HG02852 (cell line): ENCODE results near the gene TECPR2.

Source experiments
- ATAC-seq: cut with Tn5 transposase; IDR thresholded peaks from one replicate; pipeline ENCODE4 v1.9.1; 2021; ENCODE audit warnings: mild to moderate bottlenecking, moderate library complexity; ENCODE audit not compliant: unreplicated experiment

Gene TECPR2

DNA sequence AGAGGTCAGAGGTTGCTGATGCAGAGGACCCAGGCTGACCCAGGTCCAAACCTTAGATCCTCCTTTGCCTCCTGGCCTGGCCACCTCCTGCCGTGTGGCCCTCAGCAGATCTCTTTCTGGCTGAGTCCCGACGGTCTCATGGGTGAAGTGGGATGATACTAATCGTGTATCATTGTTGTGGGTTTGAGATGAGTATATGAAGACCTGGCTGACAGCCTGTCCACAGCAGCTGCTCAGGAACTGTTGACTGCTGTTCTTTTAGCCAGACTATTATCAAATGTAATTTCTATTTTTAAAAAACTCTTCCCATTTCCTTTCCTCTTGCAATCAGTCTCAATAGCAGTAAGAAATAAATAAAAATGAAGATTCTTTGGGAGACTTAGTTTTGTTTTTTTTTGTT lies 101.3 kb downstream of the TECPR2 start:
- no peak for ATAC-seq

DNA sequence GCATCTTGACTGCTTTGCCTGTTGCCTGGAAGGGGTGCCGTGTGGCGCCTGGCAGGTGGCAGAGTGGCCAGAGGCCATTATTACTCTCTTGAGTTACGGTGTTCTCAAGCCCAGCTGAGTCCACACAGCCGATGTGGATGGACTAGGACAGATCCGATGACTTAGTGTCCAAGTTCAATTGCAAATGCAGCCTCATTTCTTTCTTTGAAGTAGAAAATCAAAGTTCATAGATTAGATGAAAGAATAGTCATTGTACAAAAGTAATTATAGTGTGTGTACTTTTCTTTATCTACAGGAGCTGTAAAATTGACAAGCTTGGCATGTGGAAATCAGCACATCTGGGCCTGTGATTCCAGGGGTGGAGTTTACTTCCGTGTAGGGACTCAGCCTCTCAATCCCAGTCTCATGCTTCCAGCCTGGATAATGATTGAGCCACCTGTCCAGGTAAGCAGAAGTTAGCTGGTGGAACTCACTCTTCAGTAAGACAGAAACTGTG lies 102.2 kb downstream of the TECPR2 start:
- ATAC-seq: no peak

DNA sequence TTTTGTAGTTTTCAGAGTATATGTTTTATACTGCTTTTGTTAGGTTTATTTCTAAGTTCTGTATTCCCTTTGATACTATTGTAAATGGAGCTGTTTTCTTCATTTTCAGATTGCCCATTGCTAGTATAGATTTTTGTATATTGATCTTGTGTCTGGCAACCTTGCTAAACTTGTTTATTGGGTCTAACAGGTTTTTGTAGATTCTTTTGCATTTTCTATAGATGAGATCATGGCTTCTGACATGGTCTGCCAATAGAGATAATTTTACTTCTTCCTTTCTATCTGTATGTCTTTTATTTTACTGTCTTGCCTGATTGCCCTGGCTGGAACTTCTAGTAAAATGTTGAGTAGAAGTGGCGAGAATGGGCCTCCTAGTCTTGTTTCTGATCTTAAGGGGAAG lies 106.5 kb downstream of the TECPR2 start:
- no peak for ATAC-seq

DNA sequence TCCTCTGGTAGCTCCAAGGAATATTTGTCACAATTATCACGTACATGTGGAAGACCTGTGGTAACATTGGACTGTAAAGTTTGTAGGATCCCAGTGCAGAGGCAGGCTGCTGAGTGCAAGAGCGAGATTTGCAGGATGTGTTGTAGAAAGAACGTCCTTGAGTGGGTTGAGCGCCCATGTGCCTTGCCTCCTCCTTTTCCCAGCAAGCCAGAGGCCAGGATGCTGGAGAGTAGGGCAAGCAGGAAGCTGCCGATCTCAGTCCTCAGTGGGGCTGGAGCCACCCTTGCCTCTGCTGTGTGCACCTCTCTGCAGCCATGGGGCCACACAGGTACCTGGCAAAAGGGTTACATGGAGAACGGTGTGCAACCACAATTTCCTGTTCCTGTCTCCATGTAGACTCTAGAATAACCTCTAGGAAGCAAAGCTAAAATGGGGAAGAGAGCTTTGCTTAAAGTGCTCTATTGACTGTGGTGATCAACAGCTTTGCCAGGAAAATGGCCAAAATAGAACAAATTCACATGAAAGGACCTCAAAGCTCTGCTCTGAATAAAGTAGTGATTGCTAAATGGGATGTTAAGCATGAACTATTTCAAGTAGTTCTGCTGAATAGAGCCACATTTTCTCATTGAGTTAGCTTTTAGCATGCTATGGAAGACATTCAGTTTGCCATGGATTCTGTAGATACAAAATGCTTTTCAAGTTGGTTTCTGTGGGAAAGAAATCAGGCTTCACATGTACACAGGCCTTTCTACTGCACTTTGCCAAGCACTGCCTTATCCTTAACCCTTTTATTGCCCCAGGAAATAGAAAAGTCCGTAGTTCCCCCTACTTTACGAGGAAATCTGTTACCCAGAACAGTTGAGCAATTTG lies 109.4 kb downstream of the TECPR2 start:
- no peak for ATAC-seq

DNA sequence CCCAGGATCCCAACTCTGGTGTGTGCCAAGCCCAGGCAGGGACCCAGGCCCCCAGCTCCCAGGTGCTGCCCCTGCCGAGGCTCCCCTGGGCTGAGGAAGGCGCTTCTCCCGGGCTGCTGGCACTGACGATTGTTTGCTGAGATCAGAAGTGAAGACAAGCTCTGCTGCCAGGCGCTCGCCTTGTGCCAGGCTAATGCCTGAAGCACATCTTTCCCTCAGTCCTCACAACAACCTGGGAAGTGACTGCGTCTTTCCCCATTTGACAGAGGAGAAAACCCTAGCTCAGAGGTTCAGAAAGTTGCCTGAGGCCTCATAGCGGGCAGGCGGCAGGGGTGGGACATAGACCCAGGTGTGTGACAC lies 110.0 kb downstream of the TECPR2 start:
- no peak for ATAC-seq

DNA sequence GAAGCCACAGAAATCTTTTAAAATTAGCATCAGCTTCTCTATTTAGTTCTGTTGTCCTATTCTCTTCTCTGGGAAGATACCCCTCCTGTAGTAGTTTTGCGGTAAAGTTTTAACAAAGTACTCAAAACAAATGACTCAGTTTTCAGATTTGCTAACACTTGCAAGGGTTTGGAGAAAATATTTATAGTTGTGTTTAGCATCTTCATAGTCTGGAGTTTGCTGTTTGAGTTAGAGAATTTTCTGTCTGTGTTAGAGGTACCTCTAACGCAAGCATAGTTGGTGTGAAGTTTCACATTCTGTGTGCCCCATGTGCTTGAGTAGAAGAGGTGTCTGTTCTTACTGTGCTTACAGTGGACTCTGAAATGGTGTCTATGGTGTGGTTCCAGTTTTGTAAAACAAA lies 110.8 kb downstream of the TECPR2 start:
- ATAC-seq: no peak

DNA sequence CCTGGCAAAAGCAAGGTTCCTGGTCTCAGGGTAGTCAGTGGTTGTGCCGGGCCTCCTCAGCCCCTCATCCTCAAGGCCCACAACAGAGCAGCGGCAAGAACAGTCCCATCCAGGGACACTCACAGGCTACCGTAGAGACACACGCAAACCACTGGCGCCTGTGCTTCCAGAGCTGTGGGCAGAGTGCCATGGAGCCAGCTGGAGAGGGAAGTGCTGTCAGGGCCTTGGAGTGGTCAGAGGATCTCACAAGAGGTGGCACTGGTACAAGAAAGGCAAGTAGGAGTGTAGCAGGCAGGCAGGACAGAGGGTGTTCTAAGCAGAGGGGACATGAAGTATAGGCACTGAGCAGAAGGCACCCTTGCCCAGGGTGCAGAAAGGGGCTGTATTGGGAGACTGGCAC lies 112.2 kb downstream of the TECPR2 start:
- no peak for ATAC-seq

DNA sequence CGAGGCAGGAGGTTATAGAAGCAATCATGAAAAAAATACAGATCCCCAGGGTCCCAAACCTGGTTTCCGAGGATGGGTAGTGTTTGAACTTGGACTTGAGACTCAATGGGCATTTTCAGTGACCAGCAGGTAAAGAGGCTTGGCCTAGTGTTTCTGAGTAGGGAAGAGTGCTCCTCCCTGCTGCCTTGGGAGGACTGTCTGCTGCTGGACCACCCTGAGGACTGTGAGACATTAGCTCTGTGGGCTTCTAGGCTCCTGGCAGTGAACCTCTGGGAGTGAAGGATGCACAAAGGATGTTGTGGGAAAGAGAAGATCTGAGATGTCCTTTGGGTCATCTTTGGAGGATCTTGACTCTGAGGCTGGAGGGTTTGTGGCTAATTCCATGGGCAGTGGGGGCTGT lies 116.4 kb downstream of the TECPR2 start:
- ATAC-seq: no peak

DNA sequence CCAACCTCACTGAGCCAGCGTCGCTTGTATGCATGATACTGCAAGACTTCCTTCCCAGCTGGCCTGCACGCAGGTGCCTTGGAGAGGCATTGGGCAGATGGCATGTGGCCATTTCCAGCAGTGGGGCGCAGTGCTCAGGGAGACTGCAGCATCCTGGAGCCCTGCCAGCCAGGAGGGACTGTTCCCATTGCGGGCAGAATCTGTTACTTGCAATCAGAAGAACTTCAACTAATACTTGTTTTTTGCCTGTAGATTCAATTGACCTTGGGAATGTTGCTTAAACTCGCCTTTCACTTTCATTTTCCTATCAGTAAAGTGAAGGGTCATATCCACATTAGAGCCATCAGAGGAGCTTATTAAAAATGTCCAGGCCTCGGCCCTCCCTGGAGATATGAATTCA lies 117.0 kb downstream of the TECPR2 start:
- no peak for ATAC-seq

DNA sequence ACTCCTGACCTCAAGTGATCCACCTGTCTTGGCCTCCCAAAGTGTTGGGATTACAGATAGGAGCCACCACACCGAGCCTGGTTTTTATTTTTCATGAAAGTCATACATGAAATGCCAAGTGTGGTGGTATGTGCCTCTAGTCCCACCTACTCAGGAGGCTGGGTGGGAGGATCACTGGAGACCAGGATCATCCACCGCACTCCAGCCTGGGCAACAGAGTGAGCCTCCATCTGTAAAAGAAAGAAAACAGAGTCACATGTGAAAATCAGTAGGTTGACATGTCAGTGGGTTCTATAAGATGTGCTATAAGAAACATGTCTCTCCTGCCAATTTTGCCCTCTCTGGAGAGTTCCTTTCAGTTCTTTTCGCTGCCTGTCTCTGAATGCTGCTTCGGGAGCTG lies 118.6 kb downstream of the TECPR2 start:
- ATAC-seq: no peak

DNA sequence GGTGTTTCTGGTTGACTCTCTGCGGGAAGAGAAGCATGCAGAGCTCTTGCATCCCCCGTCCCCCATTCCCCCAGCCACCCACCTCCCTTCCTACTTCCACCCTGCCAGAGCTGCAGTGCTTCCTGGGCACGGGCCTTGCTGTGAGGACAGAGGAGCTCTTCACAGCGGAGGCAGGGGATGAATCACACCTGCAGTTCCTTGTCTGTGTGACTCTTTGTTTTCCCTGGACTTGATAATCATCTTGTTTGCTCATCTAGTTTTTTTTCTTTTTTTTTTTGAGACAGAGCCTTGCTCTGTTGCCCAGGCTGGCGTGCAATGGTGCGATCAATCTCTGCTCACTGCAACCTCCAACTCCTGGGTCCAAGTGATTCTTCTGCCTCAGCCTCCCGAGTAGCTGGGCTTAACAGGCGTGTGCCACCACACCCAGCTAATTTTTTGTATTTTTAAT lies 119.1 kb downstream of the TECPR2 start:
- ATAC-seq: no peak

DNA sequence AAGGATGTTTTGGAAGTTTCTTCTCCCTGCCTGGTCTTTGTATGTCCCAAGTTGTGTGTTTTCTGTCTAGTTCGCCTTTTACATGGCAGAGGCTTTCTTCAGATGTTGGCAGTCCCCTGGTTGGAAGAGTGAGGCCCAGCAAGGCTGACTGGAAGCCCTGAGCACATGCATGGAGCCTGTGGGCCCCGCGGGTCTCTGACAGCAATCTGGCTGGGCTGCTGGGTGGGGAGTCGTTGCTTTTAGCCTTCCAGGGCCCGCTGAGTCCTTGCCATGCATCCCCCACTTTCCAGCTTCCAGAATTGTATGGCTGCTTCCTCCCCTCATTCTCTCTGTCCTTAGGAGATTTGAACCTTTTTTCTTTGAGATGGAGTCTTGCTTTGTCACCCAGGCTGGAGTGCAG lies 121.6 kb downstream of the TECPR2 start:
- ATAC-seq: no peak

DNA sequence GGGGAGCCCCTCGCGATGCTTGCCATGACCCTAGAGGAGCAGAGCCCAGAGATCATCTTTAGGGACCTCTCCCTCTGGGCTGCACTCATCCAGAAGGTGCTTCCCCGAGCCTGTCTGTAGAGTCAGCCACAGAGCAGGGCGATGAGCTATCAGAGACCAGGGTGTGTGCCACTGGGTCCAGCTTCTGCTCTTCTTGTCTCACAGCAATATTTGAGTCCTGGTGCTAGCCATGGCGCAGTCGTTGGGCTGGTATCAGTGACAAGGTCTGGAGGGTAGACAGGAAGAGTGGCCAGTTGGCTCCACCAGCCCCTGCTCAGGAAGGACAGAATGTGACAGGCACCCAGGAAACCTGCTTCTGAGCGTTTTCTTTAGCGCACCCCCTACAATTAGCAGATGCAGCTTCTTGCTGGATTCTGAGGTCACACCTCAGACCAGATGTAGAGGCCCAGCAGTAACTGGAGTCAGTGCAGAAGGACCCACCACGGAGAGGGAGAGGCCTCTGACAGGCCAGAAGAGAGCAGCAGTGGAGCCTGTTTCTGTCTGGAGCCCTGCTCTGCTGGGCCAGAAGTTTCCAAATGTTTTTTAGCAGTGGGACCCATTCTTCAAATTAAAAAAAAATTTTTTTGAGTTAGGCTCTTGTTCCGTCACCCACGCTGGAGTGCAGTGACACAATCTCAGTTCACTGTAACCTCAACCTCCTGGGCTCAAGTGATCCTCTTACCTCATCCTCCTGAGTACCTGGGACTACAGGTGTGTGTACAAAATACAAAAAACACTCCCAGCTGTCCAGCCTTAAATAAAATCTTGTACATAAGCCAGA lies 123.2 kb downstream of the TECPR2 start:
- ATAC-seq: no peak

DNA sequence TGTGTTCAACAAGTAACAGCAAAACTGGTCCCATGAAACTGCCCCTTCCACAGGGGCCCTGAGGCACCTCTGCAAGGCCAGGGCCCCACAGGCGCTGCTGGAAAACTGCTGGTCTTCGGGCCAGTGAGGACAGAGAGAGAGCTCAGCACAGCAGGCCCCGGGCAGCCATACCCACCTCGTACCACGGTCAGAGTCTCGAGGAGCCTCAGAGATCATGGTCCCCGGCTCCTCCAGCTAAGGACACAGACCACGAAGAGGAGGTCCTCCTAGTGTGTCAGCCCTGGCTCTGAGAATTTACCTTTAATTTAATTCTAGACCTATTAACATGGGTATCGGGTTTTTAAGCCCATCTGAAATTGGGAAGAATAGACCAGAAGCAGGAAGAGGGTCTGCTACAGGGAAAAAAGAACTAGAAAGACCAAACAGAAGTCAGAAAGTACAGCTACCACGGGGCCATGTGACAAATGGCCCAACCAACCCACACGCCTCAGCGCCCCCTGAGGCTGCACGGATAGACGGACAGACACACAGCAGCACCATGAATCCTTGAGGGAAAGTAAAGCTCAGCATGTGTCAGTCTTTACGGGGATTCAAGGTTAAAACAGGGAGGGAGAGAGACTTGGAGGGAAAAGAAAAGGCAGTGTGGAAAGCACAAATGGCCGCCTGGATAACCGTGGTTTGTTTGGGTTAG lies 123.9 kb downstream of the TECPR2 start:
- no peak for ATAC-seq

DNA sequence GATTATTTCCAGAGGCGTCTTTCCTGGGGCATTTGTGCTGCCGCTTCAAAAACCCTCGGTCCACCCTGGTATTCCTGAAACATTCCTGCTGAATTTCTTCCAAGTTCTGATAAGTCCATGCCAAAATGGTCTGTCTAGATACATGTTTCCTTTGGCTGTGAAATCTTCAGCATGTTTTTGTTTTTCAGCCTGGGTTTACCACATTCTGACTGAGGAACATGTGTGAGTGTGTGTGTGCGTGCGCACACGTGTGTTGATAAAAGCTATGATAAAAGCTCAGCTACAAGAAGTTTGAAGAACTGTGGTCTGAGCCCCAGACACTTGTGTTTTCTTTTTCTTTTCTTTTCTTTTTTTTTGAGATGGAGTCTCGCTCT lies 124.5 kb downstream of the TECPR2 start:
- ATAC-seq: no peak

DNA sequence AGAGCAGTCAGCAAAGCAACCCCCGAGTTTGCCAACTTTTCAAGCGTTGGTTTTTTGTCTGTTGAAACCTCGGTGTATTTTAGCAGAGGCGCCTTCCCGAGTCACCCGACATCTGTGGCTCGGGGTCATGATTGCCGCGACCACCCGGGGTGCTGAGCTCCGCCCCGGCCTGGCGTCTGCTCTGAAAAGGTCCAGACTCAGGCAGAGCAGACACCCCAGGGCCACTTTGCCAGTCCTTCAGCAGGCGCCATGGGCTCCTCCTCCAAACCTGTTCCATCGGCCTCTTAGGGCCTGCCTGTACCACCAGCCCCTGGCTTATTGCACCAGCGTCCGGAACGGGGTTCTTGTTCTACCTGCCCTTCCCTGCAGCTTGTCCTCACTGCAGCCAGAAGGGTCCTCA lies 127.7 kb downstream of the TECPR2 start:
- no peak for ATAC-seq

DNA sequence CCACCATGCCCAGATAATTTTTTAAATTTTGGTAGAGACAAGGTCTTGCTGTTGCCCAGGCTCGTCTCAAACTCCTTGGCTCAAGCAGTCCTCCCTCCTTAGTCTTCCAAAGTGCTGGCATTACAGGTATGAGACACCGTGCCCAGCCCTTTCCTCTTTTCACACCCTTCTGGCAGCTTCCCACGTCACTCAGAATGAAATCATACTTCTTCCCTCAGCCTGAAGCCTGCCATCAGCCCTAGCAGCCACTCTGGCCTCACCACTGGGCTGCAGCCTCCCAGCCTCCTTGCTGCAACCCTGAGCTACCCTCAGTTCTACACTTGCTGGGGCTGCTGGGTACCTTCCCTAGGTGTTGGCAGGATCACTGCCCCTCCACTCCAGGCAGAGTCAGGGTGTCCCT lies 128.6 kb downstream of the TECPR2 start:
- ATAC-seq: no peak

DNA sequence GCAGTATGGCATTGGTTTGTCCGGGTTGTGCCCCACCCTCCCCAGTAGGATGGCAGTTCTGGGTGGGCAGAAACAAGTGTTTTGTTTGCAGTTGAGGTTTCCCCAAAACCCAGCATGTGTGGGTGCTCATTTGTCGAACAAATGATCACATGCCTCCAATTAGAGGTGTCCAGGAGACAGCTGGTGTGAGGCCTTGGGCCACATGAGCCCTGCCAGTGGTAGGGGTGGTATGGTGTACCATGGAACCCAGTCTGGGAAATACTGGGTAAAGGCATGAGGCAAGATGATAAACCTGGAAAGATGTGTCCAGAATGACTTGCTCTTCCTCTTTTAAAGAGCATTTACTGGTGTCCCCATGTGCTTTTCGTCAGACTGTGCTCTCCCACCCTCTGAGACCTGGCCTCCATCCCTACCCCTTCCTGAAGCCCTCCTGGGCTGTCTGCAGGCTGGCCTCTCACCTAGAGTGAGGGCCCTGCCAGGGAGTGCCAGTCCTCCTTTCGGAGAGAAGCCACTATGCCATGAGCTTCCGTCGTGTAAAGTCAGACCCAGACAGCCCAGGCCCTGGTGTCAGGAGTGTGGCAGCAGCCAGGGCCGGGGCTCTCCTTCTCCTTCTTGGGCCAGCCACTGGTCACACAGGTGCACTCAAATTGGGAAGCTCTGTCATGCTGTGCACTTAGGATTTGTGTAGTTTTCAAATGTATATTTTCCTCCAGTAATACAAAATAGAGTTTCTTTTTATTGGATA lies 129.2 kb downstream of the TECPR2 start:
- ATAC-seq: no peak

DNA sequence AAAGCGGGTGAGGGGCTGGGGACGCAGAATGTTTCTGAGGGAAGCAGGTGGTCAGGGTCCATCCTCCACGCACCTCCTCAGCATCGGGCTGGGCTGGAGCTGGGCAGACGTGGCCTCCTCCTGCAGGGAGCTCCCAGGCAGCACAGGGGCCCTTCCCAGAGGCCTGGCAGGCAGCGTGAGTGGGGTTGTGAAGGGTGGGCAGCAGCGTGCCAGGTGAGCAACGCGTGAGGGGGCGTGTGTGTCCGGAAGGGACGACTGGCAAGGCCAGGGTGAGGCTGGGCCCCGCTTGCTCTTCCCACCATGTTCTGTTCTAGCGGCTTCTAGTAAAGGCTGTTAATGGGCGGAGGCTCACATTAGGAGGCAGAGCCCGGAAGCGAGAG lies 129.8 kb downstream of the TECPR2 start:
- ATAC-seq: no peak

DNA sequence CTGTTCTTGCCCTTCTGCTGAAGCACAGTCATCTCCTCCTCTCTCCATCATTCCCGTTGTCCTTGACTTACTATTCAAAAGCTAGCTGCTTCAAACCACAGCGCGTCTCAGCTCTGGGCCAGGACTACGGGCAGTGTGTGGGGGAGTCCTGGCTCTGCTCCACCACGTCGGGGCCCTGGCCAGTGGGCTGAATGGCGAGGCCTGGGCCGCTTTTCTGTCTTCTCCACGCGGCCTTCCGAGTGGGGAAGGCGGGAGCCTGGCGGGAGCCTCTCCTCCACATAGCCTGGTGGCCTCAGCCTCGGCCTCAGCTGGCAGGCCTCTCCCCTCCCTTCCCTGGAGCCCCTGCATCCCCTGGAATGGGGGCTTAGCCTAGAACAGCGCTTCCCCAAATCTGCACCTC lies 130.4 kb downstream of the TECPR2 start:
- no peak for ATAC-seq

DNA sequence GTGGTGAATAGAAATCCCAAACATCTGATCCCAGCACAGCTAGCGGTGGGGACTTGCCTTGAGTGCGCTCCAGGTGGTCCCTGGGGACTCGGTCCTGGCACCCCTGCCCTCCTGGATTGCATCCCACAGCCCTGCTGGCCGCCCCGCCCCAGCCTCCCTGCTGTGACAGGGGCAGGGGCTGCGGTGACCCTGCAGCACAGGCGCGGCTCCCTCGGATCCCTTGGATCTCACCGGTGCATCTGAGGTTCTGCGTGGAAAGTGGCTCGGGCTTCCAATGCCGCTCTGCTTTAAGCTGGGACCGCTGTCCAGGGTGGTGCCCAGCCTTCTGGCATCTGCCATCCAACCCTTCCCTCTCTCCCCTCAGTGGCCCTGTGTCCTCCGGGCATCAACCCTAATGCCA lies 130.8 kb downstream of the TECPR2 start:
- no peak for ATAC-seq
